B cell (primary cell): Measurements from ENCODE around the gene CAPN9.

Experiments used
- CTCF ChIP-seq: fragments of 200-600 bp; IDR thresholded peaks from one replicate; pipeline ENCODE4 v1.8.0; 2022; ENCODE audit warnings: antibody characterized with exemption, mild to moderate bottlenecking
- EZH2 ChIP-seq: IDR thresholded peaks from 2 replicates; pipeline ENCODE4 v1.6.1; 2012; ENCODE audit warnings: borderline replicate concordance, low read depth, mild to moderate bottlenecking, moderate library complexity, low read length; ENCODE audit not compliant: insufficient read depth, poor library complexity, severe bottlenecking

- TF ChIP-seq CTCF: no peak
- TF ChIP-seq EZH2: no peak
These were observed 40.1 kb upstream of the CAPN9 start for GRCh38 chr1:230706887-230707731.
